Measurements from ENCODE around the gene CYP11A1.
A peak's percentile ranks its signal among the peaks of the same experiment; 100 is the strongest.

The CYP11A1 gene

DNA sequence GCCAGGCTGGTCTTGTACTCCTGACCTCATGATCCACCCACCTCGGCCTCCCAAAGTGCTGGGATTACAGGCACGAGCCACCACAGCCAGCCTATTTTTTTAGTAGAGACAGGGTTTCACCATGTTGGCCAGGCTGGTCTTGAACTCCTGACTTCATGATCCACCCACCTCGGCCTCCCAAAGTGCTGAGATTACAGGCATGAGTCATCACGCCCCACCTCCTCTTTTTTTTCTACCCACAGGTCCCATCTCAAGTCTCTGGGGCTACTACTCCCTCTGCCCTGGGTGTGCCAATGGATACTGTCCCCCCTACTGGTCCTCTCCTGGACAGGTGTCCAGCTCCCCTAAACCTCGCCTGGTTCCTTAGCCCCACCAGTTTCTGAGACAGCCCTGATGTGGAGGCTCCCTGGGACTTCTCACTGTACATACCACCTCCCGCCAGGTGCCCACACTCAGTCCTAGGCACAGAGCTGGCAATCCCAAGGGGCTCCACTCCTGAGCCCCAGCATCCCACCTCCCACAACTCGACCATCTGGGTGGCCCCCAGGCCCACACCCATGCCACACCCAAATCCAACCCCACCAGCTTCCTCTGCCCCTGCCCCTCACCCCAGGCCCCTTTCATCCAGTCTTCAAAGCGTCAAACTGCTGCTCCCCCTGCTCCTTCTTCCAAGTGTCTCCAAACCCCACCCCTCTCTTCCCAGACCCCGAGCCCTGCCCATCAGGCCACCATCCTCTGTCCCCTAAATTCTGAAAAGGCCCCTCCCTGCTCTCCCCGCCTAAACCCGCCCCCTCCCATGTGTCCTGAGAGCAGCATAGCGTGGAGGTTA lies 13.1 kb upstream of the CYP11A1 start:
- DNase-seq, result no peak
- intact Hi-C loops (cut with DNase I), result no loop called here

DNA sequence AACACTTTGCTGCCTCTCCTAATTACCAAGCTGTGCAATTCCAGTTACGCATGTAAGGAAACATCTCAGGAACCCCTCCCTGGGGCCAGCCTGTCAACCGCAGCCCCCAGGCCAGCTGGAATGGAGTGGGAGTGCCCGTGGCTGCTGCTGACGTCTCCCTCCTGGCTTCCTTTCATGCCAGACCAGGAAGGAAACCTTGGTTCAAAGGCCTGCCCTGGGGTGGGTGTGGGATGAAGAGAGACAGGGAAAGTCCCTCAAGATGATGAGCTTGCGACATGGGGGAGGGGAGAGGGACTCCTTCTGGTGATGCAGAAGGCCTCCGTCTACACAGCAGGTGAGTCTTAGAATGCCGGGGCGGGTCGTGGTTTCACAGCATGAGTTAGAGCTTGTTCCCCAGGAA lies 11.4 kb upstream of the CYP11A1 start:
- no peak for DNase-seq
- intact Hi-C loops (cut with DNase I), result no loop called here

DNA sequence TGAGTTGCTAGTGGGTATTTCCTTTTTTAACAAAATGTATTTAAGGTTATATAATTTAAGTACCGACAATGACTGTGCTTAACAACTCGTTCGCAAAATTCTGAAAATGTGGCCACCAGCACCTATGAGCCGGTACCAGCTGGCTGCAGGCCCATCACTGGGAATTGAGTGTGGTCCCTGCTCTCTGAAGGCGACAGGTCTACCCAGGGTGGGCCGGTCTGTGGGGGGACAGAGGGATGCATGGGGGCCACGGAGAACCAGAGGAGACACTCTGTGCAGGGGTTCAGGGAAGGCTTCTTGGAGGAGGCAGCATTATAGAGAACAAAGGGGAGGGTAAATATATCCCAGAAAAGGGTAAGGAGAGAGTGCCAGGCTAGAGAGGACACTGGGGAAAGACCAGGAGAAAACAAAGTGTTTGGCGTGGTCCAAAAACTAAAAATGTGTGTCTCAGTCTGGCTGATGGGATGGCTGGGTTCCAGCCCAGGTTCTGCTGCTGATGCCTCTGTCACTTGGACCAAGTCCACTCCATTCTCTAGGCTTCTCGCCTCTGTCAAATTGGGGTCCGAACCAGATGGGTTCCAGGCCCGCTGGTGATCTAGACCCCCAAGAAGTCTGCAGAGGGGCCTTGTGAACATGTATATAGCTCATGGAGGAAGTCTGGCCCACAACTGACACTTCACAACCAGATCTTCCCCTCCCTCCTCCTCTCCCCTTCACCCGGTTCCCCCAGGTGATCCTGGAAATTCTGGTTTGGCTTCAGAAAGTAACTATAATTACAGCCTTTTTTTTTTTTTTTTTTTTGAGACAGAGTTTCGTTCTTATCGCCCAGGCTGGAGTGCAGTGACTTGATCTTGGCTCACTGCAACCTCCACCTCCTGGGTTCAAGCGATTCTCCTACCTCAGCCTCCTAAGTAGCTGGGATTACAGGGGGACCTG lies 10.7 kb upstream of the CYP11A1 start:
- intact Hi-C loops (cut with DNase I), result no loop called here
- DNase-seq, result no peak

DNA sequence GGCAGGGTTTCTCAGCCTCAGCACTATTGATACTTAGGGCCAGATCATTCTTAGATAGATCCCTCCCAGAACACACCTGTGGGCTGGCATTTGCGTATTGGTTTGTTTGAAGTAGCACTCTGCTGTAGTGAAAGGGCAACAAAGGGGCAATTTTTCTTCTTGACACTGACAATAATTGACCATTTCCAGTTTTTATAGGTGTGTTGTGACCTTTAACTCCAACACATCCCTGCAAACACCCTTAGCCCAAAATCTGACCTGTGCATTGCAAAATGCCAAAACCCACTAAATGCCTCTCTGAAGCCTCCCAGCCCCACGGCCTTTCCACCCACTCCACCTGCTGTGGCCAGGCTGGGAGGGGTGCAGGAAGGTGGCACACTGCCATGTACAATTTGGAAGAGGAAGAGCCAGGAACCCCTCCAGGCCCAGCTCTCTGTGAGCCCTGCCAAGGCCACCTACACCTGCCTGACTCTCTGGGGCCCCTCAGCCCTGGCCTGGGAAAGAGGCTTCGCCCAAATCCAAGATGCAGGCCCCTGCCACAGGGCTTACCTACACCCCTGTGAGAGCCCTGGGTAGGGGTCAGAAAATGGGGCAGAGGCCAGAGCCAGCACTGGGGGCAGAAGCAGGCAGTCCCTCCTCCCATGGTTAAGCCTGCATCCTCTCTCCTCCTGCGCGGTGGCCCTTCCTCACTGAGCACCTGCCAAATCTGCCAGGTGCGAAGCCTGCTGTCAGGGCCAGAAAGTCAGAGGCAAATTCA lies 9.6 kb upstream of the CYP11A1 start:
- DNase-seq, result peak in 2 of 42 donors; percentile 11 to 16
- intact Hi-C loops (cut with DNase I), result no loop called here

DNA sequence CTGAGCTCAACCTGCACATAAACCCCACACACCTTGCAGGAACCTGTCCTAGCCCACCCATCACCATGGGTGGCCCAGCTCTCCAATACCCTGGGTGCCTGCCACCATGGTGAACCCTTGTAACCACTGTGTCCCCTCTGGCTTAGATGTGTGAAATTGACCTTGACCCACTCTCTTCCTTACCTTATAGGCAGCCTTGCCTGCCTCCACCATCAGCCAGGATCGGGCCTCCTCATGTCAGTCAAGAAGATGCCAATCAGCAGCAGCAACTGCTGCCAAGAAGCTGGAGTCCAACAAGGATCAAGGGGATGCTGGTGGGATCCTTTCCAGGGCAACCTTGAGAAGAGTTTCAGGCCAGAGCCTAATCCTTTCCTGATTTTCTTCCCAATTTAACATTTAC lies 8.8 kb upstream of the CYP11A1 start:
- DNase-seq, result peak in 1 of 42 donors; percentile 10
- intact Hi-C loops (cut with DNase I), result no loop called here

DNA sequence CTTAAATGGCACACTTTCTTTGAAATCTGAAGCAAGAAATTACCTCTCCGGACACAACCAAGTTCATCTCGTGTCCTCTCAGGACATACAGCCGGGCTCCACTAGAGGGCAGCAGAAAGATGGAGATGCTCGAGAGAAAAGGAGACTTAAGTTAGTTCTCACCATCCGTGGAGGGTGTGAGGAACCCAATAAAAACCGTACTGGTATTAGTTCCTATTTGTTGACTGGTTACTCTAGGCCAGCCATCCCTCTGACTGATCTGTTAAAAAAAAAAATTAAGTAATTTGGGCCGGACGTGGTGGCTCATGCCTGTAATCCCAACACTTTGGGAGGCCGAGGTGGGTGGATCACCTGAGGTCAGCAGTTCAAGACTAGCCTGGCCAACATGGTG lies 7.9 kb upstream of the CYP11A1 start:
- peak; percentile 56 to 94 (median 86) for DNase-seq
- intact Hi-C loops (cut with DNase I), result no loop called here

DNA sequence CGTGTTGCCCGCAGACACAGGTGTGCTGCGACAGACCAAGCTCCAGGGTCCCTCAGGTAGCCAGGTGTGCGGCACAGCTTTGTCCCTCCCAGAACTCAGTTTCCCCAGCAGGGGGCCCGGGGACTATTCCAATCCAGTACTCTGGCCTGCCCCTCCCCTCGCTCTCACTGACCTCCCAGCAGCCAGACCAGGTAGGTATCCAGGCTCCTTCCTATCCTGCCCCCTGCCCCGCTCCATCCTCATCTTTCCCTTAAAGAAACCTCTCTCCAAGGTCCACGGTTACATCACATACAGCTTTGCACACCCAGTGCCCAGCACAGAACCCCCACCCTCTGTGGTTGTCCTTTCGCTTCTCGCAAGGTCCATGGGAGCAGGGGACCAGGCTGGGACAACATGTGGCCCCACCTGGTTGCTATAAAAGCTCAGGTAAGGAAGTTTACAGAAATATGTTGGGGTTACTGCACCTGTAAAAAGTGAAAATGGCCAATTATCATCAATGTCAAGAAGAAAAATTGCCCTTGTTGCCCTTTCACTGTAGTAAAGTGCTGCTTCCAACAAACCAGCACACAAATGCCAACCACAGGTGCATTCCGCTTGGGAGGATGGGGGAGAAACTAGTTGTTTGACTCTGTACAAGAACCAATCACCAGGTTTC lies 7.3 kb upstream of the CYP11A1 start:
- DNase-seq, result peak in 1 of 42 donors; percentile 15
- intact Hi-C loops (cut with DNase I), result loop anchor here (5.0 kb wide), 2 partner anchors 258 to 393 kb away; no protein-coding TSS in a partner anchor

DNA sequence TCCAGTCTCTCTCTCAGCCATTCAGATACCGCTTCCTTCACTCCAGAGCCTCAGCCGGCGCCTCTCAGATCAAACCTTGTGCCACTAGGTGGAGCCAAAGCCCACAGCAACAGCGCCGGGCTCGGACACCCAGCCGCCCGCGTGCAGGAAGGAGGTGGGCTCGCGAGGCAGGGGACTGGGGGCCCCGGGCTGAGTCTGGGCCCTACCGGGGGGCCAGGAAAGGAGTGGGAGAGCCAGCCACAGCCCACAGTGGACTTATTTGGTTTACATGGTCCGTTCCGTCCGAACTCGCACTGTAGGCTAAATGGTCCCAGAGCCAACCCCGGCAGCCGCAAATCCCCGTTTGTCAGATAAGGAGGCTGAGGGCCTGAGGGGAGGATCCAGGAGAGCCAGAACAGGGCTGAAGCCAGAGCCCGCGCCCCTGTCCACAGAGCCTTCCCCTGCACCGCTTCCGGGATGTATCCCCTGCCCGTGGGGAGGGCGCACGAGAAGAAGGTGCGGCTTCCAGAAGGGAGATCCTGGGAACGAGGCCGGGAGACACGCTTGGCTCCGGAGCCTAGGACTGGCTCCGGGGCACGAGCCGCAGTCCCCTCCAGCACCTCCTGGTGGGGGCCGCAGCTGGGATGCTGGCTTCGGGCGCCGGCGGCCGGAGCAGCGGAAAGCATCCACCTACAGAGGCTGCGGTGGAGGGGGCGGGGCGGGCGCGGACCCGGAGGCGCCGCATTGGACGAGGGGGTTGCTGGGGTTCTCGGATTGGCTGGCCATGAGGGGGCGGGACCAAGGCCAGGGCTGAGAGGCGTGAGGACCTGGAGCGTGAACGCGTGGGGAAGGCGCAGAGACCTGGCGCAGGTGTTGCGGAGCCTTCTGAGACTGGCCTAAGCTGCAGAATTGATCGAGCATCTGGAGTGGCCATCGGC lies 6.5 kb upstream of the CYP11A1 start:
- peak; percentile 83 to 96 (median 91) for DNase-seq
- intact Hi-C loops (cut with DNase I), result loop anchor here (5.0 kb wide), 2 partner anchors 258 to 393 kb away; no protein-coding TSS in a partner anchor

DNA sequence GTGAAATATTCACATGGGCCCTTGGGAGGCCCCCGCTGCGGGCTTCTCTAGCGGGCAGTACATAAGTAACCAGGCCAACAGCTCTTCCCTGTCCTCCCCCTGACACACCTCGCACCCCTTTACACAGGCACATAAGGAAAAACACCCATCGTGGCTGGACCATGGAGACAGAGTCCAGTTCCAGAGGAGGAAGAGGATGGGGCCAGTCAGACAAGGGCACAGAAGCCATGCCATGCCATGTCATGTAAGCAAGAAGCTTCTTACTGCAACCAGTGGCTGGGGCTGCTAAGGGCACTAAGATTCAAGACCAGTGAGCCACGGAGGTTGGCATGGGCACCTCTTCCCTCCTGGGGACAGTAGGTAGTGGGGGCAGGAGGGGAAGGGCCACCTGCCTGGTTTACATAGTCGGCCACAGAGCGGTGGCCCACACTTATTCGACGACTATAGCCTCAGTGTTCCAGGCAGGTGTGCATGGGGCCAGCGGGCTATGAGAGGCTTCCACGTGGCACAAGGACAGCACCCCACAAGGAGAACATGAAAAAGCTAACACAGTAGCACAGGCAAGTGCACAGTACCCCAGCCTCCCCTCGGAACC lies 5.7 kb upstream of the CYP11A1 start:
- DNase-seq, result peak in 1 of 42 donors; percentile 34
- intact Hi-C loops (cut with DNase I), result loop anchor here (5.0 kb wide), 2 partner anchors 259 to 394 kb away; no protein-coding TSS in a partner anchor

DNA sequence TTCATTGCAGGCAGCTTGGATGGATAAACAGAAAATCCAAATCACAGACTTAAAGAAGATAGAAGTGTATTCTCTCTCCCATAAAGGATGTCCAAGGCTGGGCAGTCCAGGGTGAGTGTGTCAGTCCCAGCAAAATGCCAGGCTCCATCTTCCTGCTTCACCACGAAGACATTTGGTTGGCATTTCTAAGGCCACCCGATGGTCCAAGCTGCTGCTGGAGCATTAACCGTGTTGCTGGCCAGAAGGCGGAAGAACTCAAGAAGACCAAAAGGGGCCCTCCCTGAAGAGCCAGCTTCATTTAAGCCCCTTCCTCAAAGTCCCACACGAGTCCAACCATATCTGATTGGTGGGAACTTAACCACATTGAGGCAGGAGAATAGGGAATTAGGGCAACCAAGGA lies 3.0 kb upstream of the CYP11A1 start:
- peak in 2 of 42 donors; percentile 9 to 15 for DNase-seq

DNA sequence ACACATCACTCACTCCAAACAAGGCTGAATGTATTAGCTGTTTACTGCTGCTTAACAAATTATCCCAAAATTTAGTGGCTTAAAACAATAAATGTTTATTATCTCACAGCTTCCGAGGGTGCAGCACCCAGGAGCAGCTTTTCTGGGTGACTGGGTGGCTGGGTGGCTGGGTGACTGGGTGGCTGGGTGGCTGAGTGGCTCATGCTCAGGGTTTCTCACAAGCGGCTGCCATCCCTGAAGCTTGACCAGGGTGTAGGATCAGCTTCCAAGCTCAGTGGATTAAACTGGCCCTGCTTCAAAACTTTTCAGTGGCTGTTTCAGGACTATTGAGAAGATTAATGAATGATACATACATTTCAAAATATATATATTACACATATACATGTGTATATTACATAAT lies 2.3 kb upstream of the CYP11A1 start:
- DNase-seq, result peak in 1 of 42 donors; percentile 22
- intact Hi-C loops (cut with DNase I), result loop anchor here (5.0 kb wide), 2 partner anchors 263 to 398 kb away; no protein-coding TSS in a partner anchor

More for the DNA sequence above, 3.0 kb upstream of the CYP11A1 start:
- intact Hi-C loops (cut with DNase I), result loop anchor here (5.0 kb wide), 2 partner anchors 262 to 397 kb away; no protein-coding TSS in a partner anchor

DNA sequence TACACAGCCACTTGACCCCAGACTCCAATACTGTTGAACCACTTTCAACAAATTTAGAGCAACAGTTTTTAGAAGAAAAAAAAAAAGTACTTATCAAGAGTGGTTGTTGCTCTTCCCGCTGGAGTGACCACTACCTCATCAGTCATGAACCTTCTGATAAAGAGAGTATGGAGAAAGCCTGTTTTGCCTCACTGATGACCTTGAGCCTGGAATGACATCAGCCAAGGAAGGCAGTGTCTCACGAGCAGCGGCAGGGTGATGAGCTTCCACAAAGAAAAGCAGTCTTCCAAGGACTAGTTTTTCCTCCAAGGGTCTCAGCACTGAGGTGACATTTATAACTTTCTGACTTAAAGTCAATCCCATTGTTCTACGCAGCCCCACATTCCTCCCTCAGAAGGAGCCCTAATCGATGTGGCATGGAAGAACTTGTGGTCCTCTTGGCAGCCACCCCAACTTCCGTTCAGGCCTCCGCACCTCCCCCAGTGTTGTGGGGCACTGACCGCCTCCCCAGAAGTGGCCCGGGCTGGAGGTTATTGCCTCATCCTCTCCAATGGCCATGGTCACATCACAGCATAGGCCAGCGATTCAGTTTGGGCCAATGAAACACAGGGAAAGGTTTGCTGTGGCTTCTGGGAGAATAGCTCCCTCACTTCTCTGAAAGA lies 1.8 kb upstream of the CYP11A1 start:
- DNase-seq, result peak in 1 of 42 donors; percentile 36
- intact Hi-C loops (cut with DNase I), result no loop called here

DNA sequence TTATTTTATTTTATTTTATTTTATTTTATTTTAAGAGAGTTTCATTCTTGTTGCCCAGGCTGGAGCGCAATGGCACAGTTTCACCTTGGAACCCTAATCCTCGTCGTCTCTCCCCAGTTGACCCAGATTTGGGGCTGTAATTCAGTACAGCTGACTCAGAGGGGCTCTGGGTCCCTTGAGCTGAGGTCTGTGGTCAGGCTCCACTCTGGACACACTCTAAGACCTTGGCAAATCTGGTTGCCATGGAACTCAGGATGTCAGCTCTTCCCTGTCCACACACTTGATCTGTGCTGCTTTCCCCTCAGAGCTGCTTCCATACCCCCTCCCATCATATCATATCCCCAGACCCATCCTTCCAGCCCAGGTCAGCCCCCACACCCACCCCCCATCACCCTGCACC lies 675 bp upstream of the CYP11A1 start:
- peak in 1 of 42 donors; percentile 1 for DNase-seq
- intact Hi-C loops (cut with DNase I), result no loop called here

DNA sequence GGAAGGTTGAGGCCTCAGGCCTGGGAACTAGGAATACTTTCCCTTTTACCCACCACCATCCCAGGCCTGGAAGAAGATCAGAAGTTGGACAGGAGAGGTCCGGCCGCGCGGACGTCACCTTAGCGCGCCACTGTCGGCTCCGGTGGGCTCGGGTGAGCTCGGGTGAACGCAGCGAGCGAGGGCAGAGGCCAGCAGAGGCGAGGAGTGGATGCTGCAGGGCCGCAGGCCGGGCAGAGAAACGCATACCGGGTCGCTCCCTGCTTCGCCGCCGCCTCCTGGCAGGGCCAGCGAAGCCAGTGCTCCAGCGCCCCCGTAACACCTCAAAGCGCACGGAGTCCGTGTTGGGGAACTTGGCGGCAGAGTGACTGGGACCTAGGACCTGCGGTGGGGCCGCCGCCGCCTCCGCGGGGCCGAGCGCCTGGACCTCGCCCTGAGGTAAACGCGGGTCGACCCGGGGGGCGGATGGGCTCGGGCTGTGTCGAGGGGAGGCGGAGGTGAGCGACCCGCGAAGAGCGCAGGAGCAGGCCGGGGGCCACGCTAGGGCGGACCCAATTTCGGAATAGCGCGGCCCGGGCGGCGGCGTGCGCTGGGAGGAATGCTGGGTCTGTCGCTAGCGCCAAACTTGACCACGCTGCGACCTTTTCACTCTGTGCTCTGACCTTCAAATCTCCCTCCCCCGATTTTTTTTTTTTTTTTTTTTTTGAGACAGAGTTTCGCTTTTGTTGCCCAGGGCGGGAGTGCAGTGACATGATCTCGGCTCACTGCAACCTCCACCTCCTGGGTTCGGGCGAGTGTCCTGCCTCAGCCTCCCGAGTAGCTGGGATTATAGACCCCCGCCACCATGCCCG lies 1.6 kb downstream of the CYP11A1 start:
- intact Hi-C loops (cut with DNase I), result no loop called here

DNA sequence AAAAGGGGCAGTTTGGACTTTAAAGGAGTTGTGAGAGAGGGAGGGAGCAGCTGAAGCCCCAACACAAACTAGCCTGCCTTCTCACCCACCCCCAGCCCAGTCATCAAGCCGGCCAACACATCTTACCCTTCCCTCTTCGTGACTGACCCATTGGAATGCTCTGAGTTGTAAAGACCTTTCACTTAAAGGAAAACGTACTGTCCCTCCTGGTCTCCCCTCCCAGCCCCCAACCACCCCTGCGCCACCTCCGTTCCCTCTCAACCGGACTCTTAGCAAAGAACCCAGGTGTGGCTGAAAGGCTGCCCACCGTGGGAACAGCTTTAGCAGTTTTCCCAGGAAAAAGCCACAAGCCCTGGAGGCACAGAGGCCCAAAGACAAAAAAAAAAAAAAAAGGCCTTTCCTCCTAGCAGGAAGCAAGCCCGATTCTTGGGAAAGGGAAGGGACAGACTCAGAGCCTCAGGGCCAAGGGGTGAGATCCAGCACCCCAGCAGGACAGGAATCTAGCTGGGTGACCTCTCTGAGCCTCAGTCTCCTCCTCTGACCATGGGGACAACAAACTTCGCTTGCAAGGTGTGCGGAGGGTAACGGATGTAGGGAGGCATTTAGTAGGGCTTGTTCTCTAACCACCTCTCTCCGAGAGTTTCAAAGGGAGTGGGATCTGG lies 2.4 kb downstream of the CYP11A1 start:
- no peak for DNase-seq
- intact Hi-C loops (cut with DNase I), result no loop called here

More for the DNA sequence above, 1.6 kb downstream of the CYP11A1 start:
- DNase-seq, result no peak

Measured in head of caudate nucleus (tissue), 42 donors.